ENCODE data around the gene TMEM54.

Gene TMEM54

DNA sequence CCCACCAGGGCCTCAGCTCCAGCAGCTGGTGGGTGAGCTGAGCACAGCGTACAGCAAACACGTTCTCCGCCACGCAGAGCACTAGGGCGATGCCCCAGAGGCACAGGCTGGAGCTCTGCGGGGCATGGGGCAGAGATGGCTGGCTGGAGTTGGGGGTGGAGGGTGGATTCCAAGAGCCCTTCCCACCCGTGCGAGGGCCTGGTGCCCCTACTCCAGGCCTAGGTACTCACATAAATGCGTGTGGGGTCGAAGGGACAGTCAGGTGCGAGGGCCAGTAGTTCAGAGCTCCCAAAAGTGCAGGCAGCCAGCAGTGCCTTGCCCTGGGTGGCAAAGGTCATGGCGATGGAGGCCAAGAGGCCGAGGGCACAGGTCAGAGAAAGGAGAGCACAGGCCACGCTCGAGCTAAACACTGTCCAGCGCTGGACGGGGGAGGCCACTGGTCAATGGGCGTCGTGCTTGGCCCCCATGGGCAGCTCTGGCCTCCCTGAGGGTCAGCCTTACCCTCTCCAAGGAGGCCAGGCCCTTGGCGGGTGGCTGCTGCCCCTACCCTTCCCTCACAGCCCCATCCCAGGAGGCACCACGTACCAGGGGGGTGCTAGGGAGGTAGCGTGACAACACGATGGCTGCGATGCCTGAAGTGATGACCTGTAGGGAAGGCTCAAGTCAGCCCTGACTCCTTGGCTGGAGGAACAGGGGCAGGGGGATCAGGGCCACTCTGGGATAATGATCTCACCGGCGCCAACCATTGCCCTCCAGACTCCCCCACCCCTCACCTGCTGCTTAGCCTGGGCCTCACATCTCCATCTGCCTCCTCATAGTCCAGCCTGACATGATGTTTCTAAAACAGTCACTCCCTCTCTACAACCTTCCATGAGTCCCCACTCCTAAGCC, 5.6 kb downstream of the TMEM54 start:
- DNase-seq (ENCODE audit: insufficient read length, low spot score), result no peak
- FAIRE-seq, result no peak

DNA sequence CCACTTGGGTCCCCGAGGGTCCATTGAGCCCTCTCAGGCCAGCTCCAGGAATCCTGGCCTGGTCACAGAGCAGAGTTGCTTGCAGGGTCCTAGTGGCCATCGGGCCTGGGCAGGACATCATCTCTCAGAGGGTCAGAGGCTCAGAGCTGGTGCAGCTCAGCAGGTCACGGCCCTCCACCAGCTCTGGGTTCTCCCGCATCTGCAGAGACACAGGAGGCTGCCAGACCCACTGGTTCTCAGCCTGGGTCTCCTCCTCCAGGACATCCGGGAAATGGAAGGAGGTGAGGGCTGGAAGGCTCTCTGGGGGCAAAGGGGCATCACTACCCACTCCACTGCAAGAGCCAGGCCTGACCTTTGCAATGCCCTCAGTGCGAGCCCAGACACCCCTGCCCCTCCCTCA, 6.5 kb downstream of the TMEM54 start:
- FAIRE-seq (no peak), DNase-seq (ENCODE audit: insufficient read length, low spot score) (no peak)

GRCh38 chr1:32894019-32894600, 7.1 kb downstream of the TMEM54 start:
- FAIRE-seq (no peak), DNase-seq (ENCODE audit: insufficient read length, low spot score) (no peak)

DNA sequence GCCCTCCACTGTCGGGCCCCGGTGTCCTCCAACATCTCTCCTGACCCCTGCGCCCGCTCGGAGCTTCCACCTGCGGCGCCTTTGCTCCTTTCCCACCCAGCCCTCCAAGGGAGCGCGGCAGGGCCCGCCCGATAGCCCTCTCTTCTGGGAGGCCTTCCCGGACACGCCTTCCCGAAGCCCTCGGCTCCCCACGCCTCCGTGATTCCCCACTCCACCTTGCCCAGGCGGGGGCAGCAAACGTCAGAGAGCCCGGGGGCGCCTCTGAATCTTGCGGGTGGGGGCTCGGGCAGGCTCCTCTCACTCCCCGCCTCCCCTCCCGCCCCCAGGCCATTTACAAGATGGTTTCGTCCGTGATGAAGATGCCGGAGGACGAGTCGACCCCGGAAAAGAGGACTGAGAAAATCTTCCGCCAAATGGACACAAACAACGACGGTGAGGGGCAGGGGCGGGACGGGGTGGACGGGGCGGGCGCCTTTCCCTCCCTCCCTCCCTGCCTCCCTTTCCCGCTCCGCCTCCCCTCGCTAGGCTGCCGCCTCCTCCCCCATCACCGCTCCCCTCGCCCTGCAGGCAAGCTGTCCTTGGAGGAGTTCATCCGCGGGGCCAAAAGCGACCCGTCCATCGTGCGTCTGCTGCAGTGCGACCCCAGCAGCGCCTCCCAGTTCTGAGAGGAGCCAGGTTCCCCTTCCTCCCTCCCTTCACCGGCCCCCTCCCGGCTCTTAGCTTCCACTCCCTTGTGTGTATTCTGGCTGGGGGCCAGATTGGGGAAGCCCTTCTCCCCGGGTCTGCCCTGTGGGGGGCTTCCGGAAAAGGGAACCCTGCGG, 7.8 kb downstream of the TMEM54 start:
- FAIRE-seq (no peak), DNase-seq (ENCODE audit: insufficient read length, low spot score) (no peak)

GRCh38 chr1:32892368-32893197, 8.6 kb downstream of the TMEM54 start:
- FAIRE-seq, result no peak

GRCh38 chr1:32891630-32892029, 9.6 kb downstream of the TMEM54 start:
- no peak for FAIRE-seq

More at GRCh38 chr1:32892368-32893197, 8.6 kb downstream of the TMEM54 start:
- peak; percentile 78 for DNase-seq (ENCODE audit: insufficient read length, low spot score)

DNA sequence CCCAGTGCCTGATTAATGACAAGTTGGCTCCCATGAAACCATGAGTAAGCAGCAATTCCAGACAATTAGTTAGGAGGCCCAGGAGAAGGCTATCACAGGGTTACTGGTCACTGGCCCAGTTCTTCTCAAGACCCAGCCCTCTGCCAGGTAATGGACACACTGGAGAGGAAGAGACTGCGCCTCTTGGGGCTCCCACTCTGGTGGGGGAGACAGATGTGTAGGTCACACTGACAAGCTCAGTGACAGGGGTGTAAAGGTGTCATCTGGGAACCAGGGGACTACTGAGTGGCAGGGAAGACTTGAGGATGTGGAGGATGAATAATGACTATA, 10.0 kb downstream of the TMEM54 start:
- DNase-seq (ENCODE audit: insufficient read length, low spot score) (no peak), FAIRE-seq (no peak)

More at GRCh38 chr1:32891630-32892029, 9.6 kb downstream of the TMEM54 start:
- DNase-seq (ENCODE audit: insufficient read length, low spot score), result no peak

DNA sequence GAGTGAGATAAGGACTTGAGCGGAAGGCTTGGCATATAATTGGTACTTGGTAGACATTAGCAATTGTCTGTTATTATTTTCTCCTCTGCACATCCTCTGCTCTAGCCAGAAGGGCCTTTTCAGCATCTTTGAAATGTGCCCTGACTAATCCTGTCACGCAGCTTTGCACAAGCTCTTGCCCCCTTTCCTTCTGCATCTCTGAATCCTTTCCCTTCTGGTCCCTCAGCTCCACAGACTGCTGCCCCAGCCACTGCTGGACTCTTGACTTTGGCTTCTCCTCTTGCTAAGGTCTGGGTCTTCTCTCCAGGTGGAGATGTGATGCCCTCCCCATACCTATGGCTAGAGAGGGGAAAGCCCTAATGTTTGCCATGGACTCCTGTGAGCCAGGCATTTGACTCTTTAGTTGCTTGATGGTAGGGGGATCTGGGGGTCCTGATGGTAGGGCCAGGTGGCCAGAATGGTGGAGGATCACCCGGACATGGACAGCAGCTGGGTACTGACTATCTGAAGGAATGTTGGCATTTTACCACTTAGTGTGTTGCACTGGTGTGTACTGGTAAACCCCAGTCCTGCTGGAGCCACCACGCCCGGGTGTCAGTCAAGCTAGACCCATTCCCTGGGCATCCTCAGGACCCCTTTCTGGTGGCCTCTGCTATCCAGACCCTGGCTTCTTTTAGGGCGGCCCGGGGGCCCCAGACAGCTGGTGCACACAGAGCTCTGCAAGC, 10.5 kb downstream of the TMEM54 start:
- FAIRE-seq (no peak), DNase-seq (ENCODE audit: insufficient read length, low spot score) (no peak)

- DNase-seq (ENCODE audit: insufficient read length, low spot score), result no peak
- no peak for FAIRE-seq
Observed at GRCh38 chr1:32889731-32890278, 11.4 kb downstream of the TMEM54 start.

DNA sequence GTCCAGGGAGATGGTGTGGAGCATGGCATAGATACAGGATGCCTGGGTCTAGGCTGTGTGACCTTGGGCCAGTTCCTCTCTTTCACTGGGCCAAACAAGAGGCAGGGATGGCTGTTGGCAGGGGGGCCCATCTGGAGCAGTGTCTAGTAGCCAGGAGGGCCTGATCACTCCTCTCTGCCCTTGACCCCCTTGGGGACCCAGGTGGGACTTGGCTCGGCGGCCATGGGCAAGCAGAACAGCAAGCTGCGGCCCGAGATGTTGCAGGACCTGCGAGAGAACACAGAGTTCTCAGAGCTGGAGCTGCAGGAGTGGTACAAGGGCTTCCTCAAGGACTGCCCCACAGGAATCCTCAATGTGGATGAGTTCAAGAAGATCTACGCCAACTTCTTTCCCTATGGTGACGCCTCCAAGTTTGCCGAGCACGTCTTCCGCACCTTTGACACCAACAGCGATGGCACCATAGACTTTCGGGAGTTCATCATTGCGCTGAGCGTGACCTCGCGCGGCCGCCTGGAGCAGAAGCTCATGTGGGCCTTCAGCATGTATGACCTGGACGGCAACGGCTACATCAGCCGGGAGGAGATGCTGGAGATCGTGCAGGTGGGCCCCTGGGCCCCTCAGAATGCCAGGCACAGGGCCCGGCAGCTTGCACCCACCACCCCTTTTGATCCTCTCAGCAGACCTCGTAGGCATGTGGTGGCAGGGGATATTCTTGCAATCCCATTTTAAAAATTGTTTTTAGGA, 12.3 kb downstream of the TMEM54 start:
- no peak for FAIRE-seq

DNA sequence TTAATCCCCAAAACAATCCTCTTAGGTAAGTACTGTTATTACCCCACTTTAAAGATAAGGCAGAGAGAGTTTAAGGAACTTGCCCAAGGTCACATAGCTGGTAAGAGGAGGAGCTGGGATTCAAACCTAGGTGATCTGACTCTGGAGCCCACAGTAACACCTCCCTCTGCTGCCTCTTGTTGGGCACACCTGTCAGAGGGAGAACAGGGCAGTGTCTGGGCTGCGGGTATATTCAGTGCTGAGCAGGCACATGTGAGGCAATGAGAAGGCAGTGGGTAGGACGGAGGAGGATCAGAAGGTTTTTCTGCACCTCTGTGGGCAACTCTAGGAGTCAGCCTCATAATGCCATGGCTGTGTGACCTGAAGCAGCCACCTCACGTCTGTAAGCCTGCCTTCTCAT, 13.1 kb downstream of the TMEM54 start:
- DNase-seq (ENCODE audit: insufficient read length, low spot score) (no peak), FAIRE-seq (no peak)

More for the DNA sequence above, 12.3 kb downstream of the TMEM54 start:
- no peak for DNase-seq (ENCODE audit: insufficient read length, low spot score)

- no peak for FAIRE-seq
Observed at GRCh38 chr1:32887623-32888022, 13.6 kb downstream of the TMEM54 start.

GRCh38 chr1:32886828-32887414, 14.3 kb downstream of the TMEM54 start:
- FAIRE-seq (no peak), DNase-seq (ENCODE audit: insufficient read length, low spot score) (no peak)

More at GRCh38 chr1:32887623-32888022, 13.6 kb downstream of the TMEM54 start:
- no peak for DNase-seq (ENCODE audit: insufficient read length, low spot score)

DNA sequence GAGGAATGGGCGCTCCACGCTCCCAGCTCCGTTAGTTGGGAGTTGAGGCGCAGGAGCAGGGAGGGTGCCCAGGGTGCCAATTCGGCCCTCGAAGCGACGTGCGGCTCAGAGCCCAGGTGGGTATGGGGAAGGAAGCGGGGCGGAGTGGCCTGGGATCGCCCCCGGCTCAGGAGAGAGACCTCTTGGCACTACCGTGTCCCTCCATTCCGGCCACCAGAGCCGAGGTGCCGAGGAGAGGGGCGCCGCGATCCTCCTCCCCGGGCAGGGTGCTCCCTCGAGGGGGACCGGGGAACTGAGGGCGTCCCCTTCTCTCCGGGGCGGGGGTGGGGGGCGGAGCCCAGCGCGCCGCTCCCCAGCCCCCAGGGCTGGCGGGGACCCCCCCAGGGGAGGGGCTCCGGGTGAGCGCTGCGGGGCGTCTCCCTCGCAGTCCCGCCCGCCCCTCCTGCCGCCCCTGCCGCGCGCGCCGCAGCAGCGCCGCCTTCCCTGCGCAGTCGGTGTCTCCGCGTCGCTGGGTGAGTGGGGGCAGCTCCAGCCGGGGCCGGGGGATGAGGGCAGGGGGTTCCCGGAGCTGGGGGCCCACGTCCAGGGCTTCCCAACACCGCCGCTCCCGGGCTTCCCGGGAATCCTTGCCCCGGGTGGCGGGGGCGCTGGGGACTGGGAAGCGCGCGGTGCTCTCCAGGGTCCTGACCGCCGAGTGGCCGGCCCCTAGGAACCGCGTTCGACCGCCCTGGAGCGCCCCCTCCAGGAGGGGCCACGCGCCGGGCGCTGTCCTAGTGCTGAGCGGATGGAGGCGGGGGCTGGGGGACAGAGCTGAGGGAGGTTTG, 15.0 kb downstream of the TMEM54 start, which contains the start of gene HPCA:
TSS of gene HPCA (plus strand) at position 488 of the 824 bp plus-strand sequence. CDS start 2,408 bp downstream, outside the sequence.
- FAIRE-seq, result no peak
- DNase-seq (ENCODE audit: insufficient read length, low spot score), result no peak

DNA sequence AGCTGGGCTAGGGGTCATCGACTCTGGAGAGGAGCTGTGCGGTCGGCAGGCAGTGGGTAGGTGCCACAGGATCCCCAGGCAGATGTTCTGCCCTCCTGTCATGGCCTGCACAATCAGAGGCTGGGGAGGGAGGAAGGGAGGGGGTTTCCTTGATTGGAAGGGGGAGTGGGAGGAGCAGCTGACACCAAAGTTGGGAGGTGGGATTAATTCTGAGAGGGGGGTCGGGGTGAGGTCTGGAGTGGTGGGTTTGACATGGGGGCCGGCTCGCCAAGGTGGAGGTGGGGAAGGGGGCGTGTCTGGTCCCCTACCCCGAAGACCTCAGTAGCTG, 15.5 kb downstream of the TMEM54 start:
- FAIRE-seq, result no peak

GRCh38 chr1:32884726-32885125, 16.5 kb downstream of the TMEM54 start:
- FAIRE-seq (no peak), DNase-seq (ENCODE audit: insufficient read length, low spot score) (no peak)

More for the DNA sequence above, 15.5 kb downstream of the TMEM54 start:
- no peak for DNase-seq (ENCODE audit: insufficient read length, low spot score)

- FAIRE-seq (no peak), DNase-seq (ENCODE audit: insufficient read length, low spot score) (no peak)
Observed at GRCh38 chr1:32884032-32884372, 17.2 kb downstream of the TMEM54 start.

Data from GM19239 (cell line).